ENCODE data around the gene TCF19.

TCF19 gene

DNA sequence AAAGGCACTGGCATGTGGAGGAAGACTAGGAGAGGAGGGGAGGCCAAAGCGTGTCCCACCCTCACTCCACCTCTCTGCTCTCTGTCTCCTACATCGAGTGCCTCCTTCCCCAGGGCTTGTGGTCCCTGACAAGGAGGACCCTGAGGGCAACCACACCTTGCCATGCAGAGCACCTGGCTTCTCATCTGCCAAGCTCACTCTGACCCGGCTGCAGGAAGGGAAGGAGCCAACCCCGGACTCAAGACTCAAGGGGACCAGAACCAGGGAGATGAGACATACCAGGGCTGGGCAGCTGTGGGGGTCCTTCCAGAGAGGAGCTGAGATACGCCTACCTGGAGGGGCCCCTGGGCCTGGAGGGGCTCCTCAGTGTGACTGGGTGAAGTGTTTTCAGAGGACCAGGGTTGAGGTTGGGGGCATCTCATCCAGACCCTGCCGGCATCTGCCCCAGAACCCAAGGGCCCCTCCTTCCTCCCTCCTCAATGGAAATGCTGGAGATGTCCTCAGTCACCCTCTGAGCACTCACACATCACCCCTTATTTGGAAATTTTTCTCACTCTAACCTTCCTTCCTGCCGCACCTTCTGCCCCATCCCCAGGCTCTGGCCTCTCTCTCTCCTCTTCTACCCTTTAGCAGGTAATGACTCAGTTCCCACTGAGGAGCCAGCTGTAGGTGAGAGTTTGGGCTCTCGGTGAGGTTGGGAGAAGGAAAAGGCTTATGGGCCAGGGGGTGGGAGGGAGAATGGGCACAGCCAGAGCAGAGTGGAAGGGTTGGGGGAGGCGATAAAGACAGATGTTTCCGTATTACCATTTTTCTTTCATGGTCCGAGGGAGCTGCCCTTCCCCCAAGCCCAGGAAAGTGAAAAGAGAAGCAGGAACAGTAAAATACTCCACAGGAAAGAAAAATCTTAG is 44.1 kb downstream of the TCF19 start:
- Histone ChIP-seq H2AFZ (ENCODE audit: low read depth, low read length) (no peak overlapping the region), H3K27me3 (ENCODE audit: insufficient read depth, low read length) (no peaks in the 10 kb centered on the region), H3K4me3 (ENCODE audit: low read length) (no peak overlapping the region), H3K4me1 (ENCODE audit: insufficient read depth, low read length) (peaks cover 17% of the 10 kb centered on the region), H3K36me3 (ENCODE audit: insufficient read depth, low read length) (no peaks in the 10 kb centered on the region), H3K9me3 (ENCODE audit: low read length) (no peaks in the 10 kb centered on the region)

DNA sequence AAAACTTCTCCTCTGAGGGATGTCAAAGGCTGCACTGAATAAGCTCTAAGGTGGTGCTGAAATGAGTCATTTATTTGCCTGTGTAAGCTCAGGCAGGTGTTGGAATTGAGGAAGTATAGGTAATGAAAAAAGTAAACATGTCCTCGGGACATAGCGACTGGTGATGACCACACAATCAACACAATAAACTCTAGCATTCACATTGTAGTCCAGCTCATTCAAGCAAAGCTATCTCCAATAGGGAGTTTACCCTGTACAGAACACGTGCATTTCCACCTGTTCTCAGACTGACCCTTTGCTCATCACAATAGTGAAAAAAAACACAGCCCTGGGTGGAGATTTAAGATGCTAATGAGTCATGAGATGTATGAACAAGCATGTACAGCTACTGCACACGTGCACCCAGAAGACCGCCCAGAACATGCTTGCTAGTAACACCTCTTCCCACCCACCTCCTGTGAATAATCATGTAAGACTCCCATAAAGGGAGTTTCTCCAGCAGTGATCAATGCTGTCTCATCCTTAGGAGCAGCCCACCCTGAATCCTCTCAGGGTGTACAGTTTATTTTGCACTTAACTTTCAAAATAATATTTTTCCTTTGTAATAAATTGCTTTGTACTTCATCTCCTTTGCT is 45.1 kb downstream of the TCF19 start:
- Histone ChIP-seq H2AFZ (ENCODE audit: low read depth, low read length) (no peak overlapping the region), H3K9me3 (ENCODE audit: low read length) (no peaks in the 10 kb centered on the region), H3K4me3 (ENCODE audit: low read length) (no peak overlapping the region), H3K27me3 (ENCODE audit: insufficient read depth, low read length) (no peaks in the 10 kb centered on the region), H3K36me3 (ENCODE audit: insufficient read depth, low read length) (no peaks in the 10 kb centered on the region), H3K4me1 (ENCODE audit: insufficient read depth, low read length) (peaks cover 25% of the 10 kb centered on the region)

- Histone ChIP-seq H2AFZ (ENCODE audit: low read depth, low read length) (no peak overlapping the region), H3K27me3 (ENCODE audit: insufficient read depth, low read length) (no peaks in the 10 kb centered on the region), H3K36me3 (ENCODE audit: insufficient read depth, low read length) (no peaks in the 10 kb centered on the region), H3K4me1 (ENCODE audit: insufficient read depth, low read length) (peaks cover 28% of the 10 kb centered on the region), H3K4me3 (ENCODE audit: low read length) (no peak overlapping the region), H3K9me3 (ENCODE audit: low read length) (no peaks in the 10 kb centered on the region)
These were observed 46.4 kb downstream of the TCF19 start for GRCh38 chr6:31204751-31205145.

GRCh38 chr6:31205638-31206037 is 47.2 kb downstream of the TCF19 start:
- no peaks in the 10 kb centered on the region for H3K9me3 ChIP-seq (ENCODE audit: low read length)
- H3K4me3 ChIP-seq (ENCODE audit: low read length), result no peak overlapping the region
- no peaks in the 10 kb centered on the region for H3K27me3 ChIP-seq (ENCODE audit: insufficient read depth, low read length)
- H2AFZ ChIP-seq (ENCODE audit: low read depth, low read length), result no peak overlapping the region
- peaks cover 30% of the 10 kb centered on the region for H3K4me1 ChIP-seq (ENCODE audit: insufficient read depth, low read length)
- H3K36me3 ChIP-seq (ENCODE audit: insufficient read depth, low read length), result no peaks in the 10 kb centered on the region

- Histone ChIP-seq H3K27me3 (ENCODE audit: insufficient read depth, low read length) (no peaks in the 10 kb centered on the region), H3K9me3 (ENCODE audit: low read length) (no peaks in the 10 kb centered on the region), H3K4me3 (ENCODE audit: low read length) (no peak overlapping the region), H3K4me1 (ENCODE audit: insufficient read depth, low read length) (peaks cover 27% of the 10 kb centered on the region), H2AFZ (ENCODE audit: low read depth, low read length) (no peak overlapping the region), H3K36me3 (ENCODE audit: insufficient read depth, low read length) (no peaks in the 10 kb centered on the region)
These were observed 50.1 kb downstream of the TCF19 start for GRCh38 chr6:31208506-31208905.

DNA sequence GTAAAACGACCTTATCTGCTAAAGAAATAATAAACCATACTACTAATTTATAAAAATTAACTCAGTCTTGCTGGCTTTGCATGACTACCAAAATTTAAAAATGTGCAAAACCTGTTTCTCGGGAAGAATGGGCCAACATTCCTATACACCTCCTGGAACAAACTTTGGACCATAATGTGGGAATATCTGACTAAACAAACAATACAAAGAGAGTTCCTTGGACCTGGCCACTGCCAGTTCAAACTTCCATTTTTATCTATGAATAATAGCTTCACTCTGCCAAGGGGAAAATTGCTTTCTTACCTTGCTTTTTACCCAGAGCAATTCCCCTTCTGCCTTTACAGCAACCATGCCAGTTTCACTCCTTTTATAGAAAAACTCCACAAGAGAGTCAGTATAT is 50.7 kb downstream of the TCF19 start:
- Histone ChIP-seq H3K36me3 (ENCODE audit: insufficient read depth, low read length) (no peaks in the 10 kb centered on the region), H3K4me1 (ENCODE audit: insufficient read depth, low read length) (peaks cover 22% of the 10 kb centered on the region), H3K9me3 (ENCODE audit: low read length) (no peaks in the 10 kb centered on the region), H2AFZ (ENCODE audit: low read depth, low read length) (no peak overlapping the region), H3K4me3 (ENCODE audit: low read length) (no peak overlapping the region), H3K27me3 (ENCODE audit: insufficient read depth, low read length) (no peaks in the 10 kb centered on the region)

- Histone ChIP-seq H3K9me3 (ENCODE audit: low read length) (no peaks in the 10 kb centered on the region), H3K4me3 (ENCODE audit: low read length) (no peak overlapping the region), H2AFZ (ENCODE audit: low read depth, low read length) (no peak overlapping the region), H3K36me3 (ENCODE audit: insufficient read depth, low read length) (no peaks in the 10 kb centered on the region), H3K4me1 (ENCODE audit: insufficient read depth, low read length) (peaks cover 30% of the 10 kb centered on the region), H3K27me3 (ENCODE audit: insufficient read depth, low read length) (no peaks in the 10 kb centered on the region)
These were observed 51.7 kb downstream of the TCF19 start for GRCh38 chr6:31210123-31210522.

- Histone ChIP-seq H3K36me3 (ENCODE audit: insufficient read depth, low read length) (no peaks in the 10 kb centered on the region), H2AFZ (ENCODE audit: low read depth, low read length) (no peak overlapping the region), H3K4me3 (ENCODE audit: low read length) (no peak overlapping the region), H3K4me1 (ENCODE audit: insufficient read depth, low read length) (peaks cover 31% of the 10 kb centered on the region), H3K27me3 (ENCODE audit: insufficient read depth, low read length) (no peaks in the 10 kb centered on the region), H3K9me3 (ENCODE audit: low read length) (no peaks in the 10 kb centered on the region)
These were observed 52.5 kb downstream of the TCF19 start for GRCh38 chr6:31210741-31211532.
